Endothelial cell of umbilical vein (primary cell): ENCODE measurements around the gene EMID1. TPM values are rescaled to one million over a fixed set of nuclear protein-coding genes. Genes with fewer than 3 reads are reported as not detected.

ENCODE experiments used
- BruUV-seq: library from RNA; stranded (reverse); fragments of 400-500 nt; replicated peaks from 2 replicates; lab custom pipeline; 2021; lab: Mats Ljungman, UMichigan
- CTCF ChIA-PET: fragments of 300-600, 350-600 bp; sonication (Branson Sonifier 250); formaldehyde crosslinking; loops from one replicate; lab custom pipeline; 2021; ENCODE audit warnings: antibody characterized with exemption, inconsistent platforms; lab: Charles Lee
- POLR2A ChIA-PET: fragments of 300-600, 350-600 bp; sonication (Branson Sonifier 250); formaldehyde crosslinking; loops from one replicate; lab custom pipeline; 2021; ENCODE audit warnings: antibody characterized with exemption, inconsistent platforms; lab: Charles Lee
- DNase-seq: peaks from one replicate; pipeline ENCODE4 v3.0.0-alpha.2; 2011; ENCODE audit warnings: low read depth, low spot score
- FAIRE-seq: peaks from 2 replicates; lab custom pipeline; 2011; peaks lifted over from hg19 to GRCh38; lab: Jason Lieb, UNC
- H2AFZ ChIP-seq: 2 replicates; pipeline ENCODE4 v1.6.0; 2012; ENCODE audit warnings: low read depth, low read length, control low read depth, inconsistent platforms
- H3K27ac ChIP-seq: 2 replicates; pipeline ENCODE4 v1.5.1; 2011; ENCODE audit warnings: low read depth, mild to moderate bottlenecking, control low read depth, low read length, moderate library complexity; ENCODE audit not compliant: insufficient read depth
- H3K27me3 ChIP-seq, 2 experiments: 2 replicates each; pipeline versions ENCODE4 v1.6.0 to v1.6.1; 2011; ENCODE audit warnings: low read length in 2 of 2, mixed read lengths in 1 of 2; ENCODE audit not compliant: control insufficient read depth in 2 of 2, insufficient read depth in 2 of 2
- H3K36me3 ChIP-seq, 2 experiments: 2 replicates in 1 of 2; 3 replicates in 1 of 2; pipeline ENCODE4 v1.5.1; 2011; ENCODE audit warnings: low read length in 2 of 2, mild to moderate bottlenecking in 1 of 2, moderate library complexity in 1 of 2; ENCODE audit not compliant: control insufficient read depth in 2 of 2, insufficient read depth in 2 of 2; ENCODE audit errors: extremely low read depth in 1 of 2
- H3K4me1 ChIP-seq: 3 replicates; pipeline ENCODE4 v1.5.1; 2011; ENCODE audit warnings: mild to moderate bottlenecking, low read length; ENCODE audit not compliant: control insufficient read depth, insufficient read depth; ENCODE audit errors: extremely low read depth
- H3K4me2 ChIP-seq: 2 replicates; pipeline ENCODE4 v1.6.1; 2011; ENCODE audit warnings: low read length, control low read depth, mixed read lengths; ENCODE audit not compliant: insufficient read depth
- H3K4me3 ChIP-seq, 3 experiments: fragments of 200-600 bp in 1 of 3; sonication (generic), shearing (Covaris generic) in 1 of 3; replicated peaks in 1 of 3; 2 replicates each; pipeline ENCODE4 v1.5.1; 2011 to 2016; ENCODE audit warnings: control low read depth in 3 of 3, low read length in 3 of 3, mild to moderate bottlenecking in 2 of 3, inconsistent platforms in 1 of 3, low read depth in 1 of 3, moderate library complexity in 1 of 3; ENCODE audit not compliant: insufficient read depth in 1 of 3
- H3K79me2 ChIP-seq: 2 replicates; pipeline ENCODE4 v1.6.0; 2012; ENCODE audit warnings: low read length, inconsistent platforms; ENCODE audit not compliant: control insufficient read depth, insufficient read depth
- H3K9ac ChIP-seq: replicated peaks from 2 replicates; pipeline ENCODE3; 2011; ENCODE audit warnings: low read length, control low read depth; ENCODE audit not compliant: insufficient read depth; ENCODE audit errors: extremely low read depth
- H3K9me1 ChIP-seq: replicated peaks from 3 replicates; pipeline ENCODE4 v1.6.0; 2011; ENCODE audit warnings: mild to moderate bottlenecking, low read length; ENCODE audit not compliant: control insufficient read depth, insufficient read depth; ENCODE audit errors: extremely low read depth
- H3K9me3 ChIP-seq: replicated peaks from 2 replicates; pipeline ENCODE4 v1.5.1; 2012; ENCODE audit warnings: low read length, inconsistent platforms; ENCODE audit not compliant: control insufficient read depth, insufficient read depth
- H4K20me1 ChIP-seq: replicated peaks from 2 replicates; pipeline ENCODE3; 2011; ENCODE audit warnings: mild to moderate bottlenecking, low read length; ENCODE audit not compliant: control insufficient read depth, insufficient read depth; ENCODE audit errors: extremely low read depth
- CTCF ChIP-seq, 2 donors: IDR thresholded peaks; 1 replicate in 1 of 2; 2 replicates in 1 of 2; pipeline ENCODE4 v1.5.1; 2011; ENCODE audit warnings: low read length in 2 of 2, mild to moderate bottlenecking in 2 of 2, moderate library complexity in 2 of 2, control low read depth in 1 of 2, inconsistent platforms in 1 of 2, low read depth in 1 of 2; ENCODE audit not compliant: insufficient read depth in 1 of 2; ENCODE audit errors: extremely low read depth in 1 of 2
- EZH2 ChIP-seq: IDR thresholded peaks from 2 replicates; pipeline ENCODE4 v1.6.1; 2012; ENCODE audit warnings: borderline replicate concordance, low read depth, mild to moderate bottlenecking, moderate library complexity, low read length, inconsistent platforms; ENCODE audit not compliant: severe bottlenecking
- FOS ChIP-seq: IDR thresholded peaks from 2 replicates; pipeline ENCODE4 v1.6.1; 2011; ENCODE audit warnings: mild to moderate bottlenecking, low read length, moderate library complexity, borderline replicate concordance; ENCODE audit not compliant: insufficient read depth
- GATA2 ChIP-seq: IDR thresholded peaks from 2 replicates; pipeline ENCODE4 v1.7.0; 2011; ENCODE audit warnings: low read depth, mild to moderate bottlenecking, moderate library complexity, mixed read lengths, low read length; ENCODE audit not compliant: insufficient read length, insufficient read depth
- JUN ChIP-seq: IDR thresholded peaks from 2 replicates; pipeline ENCODE4 v1.6.1; 2011; ENCODE audit warnings: borderline replicate concordance, low read depth; ENCODE audit not compliant: insufficient read length, insufficient read depth
- MAX ChIP-seq: IDR thresholded peaks from 2 replicates; pipeline ENCODE4 v1.6.1; 2011; ENCODE audit not compliant: insufficient read depth, insufficient read length
- MYC ChIP-seq: IDR thresholded peaks from one replicate; pipeline ENCODE4 v1.6.1; 2011; ENCODE audit warnings: mild to moderate bottlenecking, low read depth, low read length
- POLR2A ChIP-seq: IDR thresholded peaks from 2 replicates; pipeline ENCODE4 v1.6.1; 2012; ENCODE audit warnings: low read depth, mild to moderate bottlenecking, control low read depth, low read length
- POLR2AphosphoS5 ChIP-seq: IDR thresholded peaks from 2 replicates; pipeline ENCODE4 v1.6.1; 2012; ENCODE audit warnings: low read depth, mild to moderate bottlenecking, control low read depth, low read length, moderate library complexity; ENCODE audit not compliant: insufficient read depth
- dilution Hi-C: fragments of 300-500 bp; cut with MboI; formaldehyde crosslinking; loops from one replicate; pipeline ENCODE4 v1.15.0; 2019; ENCODE audit warnings: low sequenced_read_pairs; ENCODE audit not compliant: extremely low pct_ligation_motif_present
- intact Hi-C: fragments of 100-400 bp; cut with micrococcal nuclease; formaldehyde crosslinking; loops from one replicate; pipeline ENCODE4 v1.10.0; 2022
- polyA plus RNA-seq, 4 experiments: library from polyadenylated mRNA; depleted of rRNA in 3 of 4; stranded (reverse) in 3 of 4; unstranded in 1 of 4; fragments of >200 nt; gene quantifications; 2 replicates each; pipeline versions ENCODE4 v1.2.1 to v1.2.3, GENCODE V29; 2011 to 2012; ENCODE audit warnings: missing spikeins in 1 of 4
- total RNA-seq: library from RNA; stranded (reverse); gene quantifications from 2 replicates; pipeline ENCODE4 v1.2.3, GENCODE V29; 2021

Gene EMID1
- total and polyA plus RNA-seq, 2 donors (not counting 3 experiments of a cell fraction or from before 2014, with no cell fraction given), result 0.51 to 0.75 TPM

- H3K9me1 ChIP-seq, result no peaks in the 10 kb centered on the region
- H3K27me3 ChIP-seq, result peaks cover 0 to 9% of the 10 kb centered on the region in 2 experiments
- intact Hi-C loops, result loop anchor here (2.0 kb wide), 1 partner anchor 38 kb away; no protein-coding TSS in a partner anchor
- peak overlapping the region; percentile 46 for H3K4me2 ChIP-seq
- peak overlapping the region in 2 of 3 experiments; percentile 22 to 42 for H3K4me3 ChIP-seq
- no peak overlapping the region for H3K27ac ChIP-seq
- H2AFZ ChIP-seq, result peak overlapping the region; percentile 82
- H3K36me3 ChIP-seq, result no peaks in the 10 kb centered on the region
- POLR2A ChIA-PET, result no interaction called here
- DNase-seq (no peak), FAIRE-seq (no peak)
- no peaks in the 10 kb centered on the region for H4K20me1 ChIP-seq
- no peak overlapping the region for H3K9ac ChIP-seq
- TF ChIP-seq MAX (no peak), FOS (no peak), MYC (no peak), EZH2 (no peak), GATA2 (no peak), POLR2AphosphoS5 (no peak), POLR2A (no peak), JUN (no peak), CTCF (IDR thresholded peaks at IDR 0.05; ENCODE audit: extremely low read depth in 1 of 2, insufficient read depth in 1 of 2, low read depth in 1 of 2, low read length in 2 of 2) (no peak)
- CTCF ChIA-PET, result interaction anchor here (0.6 to 3.6 kb wide), 6 partner anchors 9 to 42 kb away, joined by 3 to 25 read pairs (median 4); no protein-coding TSS in a partner anchor
- BruUV-seq, result no TSS peak
- H3K9me3 ChIP-seq, result no peaks in the 10 kb centered on the region
- H3K4me1 ChIP-seq, result peaks cover 9% of the 10 kb centered on the region
- dilution Hi-C loops, result no loop called here
- H3K79me2 ChIP-seq, result no peaks in the 10 kb centered on the region
Observed at GRCh38 chr22:29206372-29207242, 911 bp downstream of the EMID1 start.
